Measurements from ENCODE around the gene TACSTD2. TPM values are rescaled to one million over a fixed set of nuclear protein-coding genes. Genes with fewer than 3 reads are reported as not detected.
A peak's percentile ranks its signal among the peaks of the same experiment; 100 is the strongest.
"Not testable (repeated sequence)": the region's sequence is repeated elsewhere in the genome, so short reads cannot be mapped to it uniquely, and the experiment has no call there.

The TACSTD2 gene
- not detected in 2 replicates for polyA plus RNA-seq (2014; cell fraction: cytosol; rRNA removed)
- polyA plus RNA-seq (2014; cell fraction: nucleus; rRNA removed) = 0.06 TPM in 1 of 2 replicates, not detected in the other

GRCh38 chr1:58576727-58577653 lies at the start of gene TACSTD2:
TSS of gene TACSTD2 (minus strand) at chr1:58577252. CDS start at chr1:58577156, 96 bp downstream.
- no peak for DNase-seq (ENCODE audit: low spot score)

- no peak for DNase-seq (ENCODE audit: low spot score)
Measured at GRCh38 chr1:58626293-58626692, 49.2 kb upstream of the TACSTD2 start.

- not testable (repeated sequence) for DNase-seq (ENCODE audit: low spot score)
Measured at GRCh38 chr1:58623259-58623658, 46.2 kb upstream of the TACSTD2 start.

GRCh38 chr1:58622571-58622970 lies 45.5 kb upstream of the TACSTD2 start:
- no peak for DNase-seq (ENCODE audit: low spot score)

GRCh38 chr1:58621391-58621790 lies 44.3 kb upstream of the TACSTD2 start:
- DNase-seq (ENCODE audit: low spot score) = no peak

GRCh38 chr1:58620926-58621325 lies 43.9 kb upstream of the TACSTD2 start:
- DNase-seq (ENCODE audit: low spot score) = peak; percentile 21

GRCh38 chr1:58620259-58620658 lies 43.2 kb upstream of the TACSTD2 start:
- no peak for DNase-seq (ENCODE audit: low spot score)

GRCh38 chr1:58619286-58620054 lies 42.4 kb upstream of the TACSTD2 start:
- no peak for DNase-seq (ENCODE audit: low spot score)

GRCh38 chr1:58618303-58618702 lies 41.3 kb upstream of the TACSTD2 start:
- DNase-seq (ENCODE audit: low spot score) = no peak

GRCh38 chr1:58611861-58612385 lies 34.9 kb upstream of the TACSTD2 start:
- no peak for DNase-seq (ENCODE audit: low spot score)

GRCh38 chr1:58608945-58609344 lies 31.9 kb upstream of the TACSTD2 start:
- DNase-seq (ENCODE audit: low spot score) = no peak

- no peak for DNase-seq (ENCODE audit: low spot score)
Measured at GRCh38 chr1:58608297-58608696, 31.2 kb upstream of the TACSTD2 start.

GRCh38 chr1:58607391-58607790 lies 30.3 kb upstream of the TACSTD2 start:
- no peak for DNase-seq (ENCODE audit: low spot score)

- not testable (repeated sequence) for DNase-seq (ENCODE audit: low spot score)
Measured at GRCh38 chr1:58601921-58602320, 24.9 kb upstream of the TACSTD2 start.

- DNase-seq (ENCODE audit: low spot score) = no peak
Measured at GRCh38 chr1:58597996-58598395, 20.9 kb upstream of the TACSTD2 start.

- peak; percentile 8 for DNase-seq (ENCODE audit: low spot score)
Measured at GRCh38 chr1:58597076-58597475, 20.0 kb upstream of the TACSTD2 start.

- no peak for DNase-seq (ENCODE audit: low spot score)
Measured at GRCh38 chr1:58596631-58597052, 19.6 kb upstream of the TACSTD2 start.

GRCh38 chr1:58594546-58594945 lies 17.5 kb upstream of the TACSTD2 start:
- DNase-seq (ENCODE audit: low spot score) = peak; percentile 20

- DNase-seq (ENCODE audit: low spot score) = no peak
Measured at GRCh38 chr1:58592522-58593134, 15.6 kb upstream of the TACSTD2 start.

- no peak for DNase-seq (ENCODE audit: low spot score)
Measured at GRCh38 chr1:58591806-58592205, 14.8 kb upstream of the TACSTD2 start.

- no peak for DNase-seq (ENCODE audit: low spot score)
Measured at GRCh38 chr1:58590019-58590418, 13.0 kb upstream of the TACSTD2 start.

GRCh38 chr1:58588396-58588795 lies 11.3 kb upstream of the TACSTD2 start:
- DNase-seq (ENCODE audit: low spot score) = no peak

Data from SK-N-DZ (cell line).